Right lobe of liver (tissue), 6 donors: Measurements from ENCODE around the gene NAV2. TPM values are rescaled to one million over a fixed set of nuclear protein-coding genes. Genes with fewer than 3 reads are reported as not detected.

Experiments
- ATAC-seq, 4 donors: fragments of 200-7000 bp; cut with Tn5 transposase; one replicate each; pipeline ENCODE4 v1.9.1; 2020; ENCODE audit warnings: mild to moderate bottlenecking in 4 of 4, moderate library complexity in 4 of 4
- DNase-seq, 3 donors: peaks; one replicate each; pipeline ENCODE4 v3.0.0-alpha.2; 2020
- H3K27ac ChIP-seq, 3 donors: fragments of 200-600 bp; one replicate each; pipeline ENCODE4 v1.8.0; 2022
- H3K27me3 ChIP-seq, 2 donors: fragments of 200-600 bp; one replicate each; pipeline ENCODE4 v1.8.0; 2022
- H3K36me3 ChIP-seq, 4 donors: fragments of 200-600 bp; sonication (generic) in 1 of 4; one replicate each; pipeline versions ENCODE4 v1.5.1 to v1.8.0; 2017 to 2022; ENCODE audit warnings: control low read depth in 1 of 4
- H3K4me1 ChIP-seq, 4 donors: fragments of 200-600 bp; sonication (generic) in 1 of 4; one replicate each; pipeline versions ENCODE4 v1.5.1 to v1.8.0; 2017 to 2022; ENCODE audit warnings: control low read depth in 1 of 4
- H3K4me3 ChIP-seq, 3 donors: fragments of 200-600 bp; one replicate each; pipeline ENCODE4 v1.8.0; 2022
- H3K9me3 ChIP-seq, 4 donors: fragments of 200-600 bp; sonication (generic) in 1 of 4; one replicate each; pipeline versions ENCODE4 v1.5.1 to v1.8.0; 2017 to 2022; ENCODE audit warnings: control low read depth in 1 of 4
- CTCF ChIP-seq, 4 donors: fragments of 200-600 bp in 3 of 4; fragments of 450-650 bp in 1 of 4; IDR thresholded peaks; one replicate each; pipeline versions ENCODE4 v1.5.1 to v1.8.0; 2016 to 2022; ENCODE audit warnings: antibody characterized with exemption in 4 of 4, mild to moderate bottlenecking in 2 of 4
- POLR2A ChIP-seq: fragments of 450-650 bp; IDR thresholded peaks from one replicate; pipeline ENCODE4 v1.6.1; 2017; ENCODE audit warnings: antibody characterized with exemption, mild to moderate bottlenecking
- WGBS: methylation state at CpG from one replicate; pipeline ENCODE4 v1.1.6; 2018; ENCODE audit warnings: low coverage, low lambda C conversion rate; ENCODE audit not compliant: insufficient coverage; ENCODE audit errors: missing lambda C conversion rate; 5-methylcytosine and 5-hydroxymethylcytosine counted together
- intact Hi-C, 2 donors: fragments of 100-400 bp; cut with DNase I; formaldehyde crosslinking; loops; one replicate each; pipeline versions ENCODE4 v1.11.2 to v1.14.1; 2022
- total RNA-seq, 6 experiments: library from RNA; depleted of rRNA in 2 of 6; stranded (reverse); fragments of >200 nt in 2 of 6; fragmentation: NEBNext Ultra II Directional in 3 of 6; extraction: Animal tissue kit (Norgen Biotek cat#: 25700) in 3 of 6; gene quantifications; one replicate each; pipeline versions ENCODE4 v1.1.0 to v1.2.4, GENCODE V29; 2016 to 2023
- donor health status: DM: no; HTN: yes; CAD: no.
- donor health status: DM: no; HTN: no; CAD: no.
- donor health status: DM: no; HTN: no; CAD: no.
- donor health status: DM: no; HTN: yes; CAD: no.
- donor health status: DM: no; HTN: yes; CAD: no.

Gene NAV2
- total RNA-seq, 6 experiments from 2014 or later, result 15.5 to 69.2 (median 37.1) TPM

- no peaks in the 10 kb centered on the region for H3K36me3 ChIP-seq
- no peak overlapping the region for H3K4me3 ChIP-seq
- no peaks in the 10 kb centered on the region for H3K27me3 ChIP-seq
- WGBS, result 75% methylated on average over 5 of the region's 7 CpGs
- H3K9me3 ChIP-seq, result no peaks in the 10 kb centered on the region
- H3K4me1 ChIP-seq, result no peaks in the 10 kb centered on the region
- intact Hi-C loops, result no loop called here
- no peak for TF ChIP-seq CTCF (IDR thresholded peaks at IDR 0.05)
- no peak for DNase-seq
- ATAC-seq, result no peak
- H3K27ac ChIP-seq, result no peak overlapping the region
Observed at GRCh38 chr11:19763330-19763729, 50.7 kb downstream of the NAV2 start.

- Histone ChIP-seq H3K9me3 (no peaks in the 10 kb centered on the region), H3K4me1 (peaks cover 0 to 7% (median 0%) of the 10 kb centered on the region in 4 donors), H3K27ac (no peak overlapping the region), H3K36me3 (no peaks in the 10 kb centered on the region), H3K4me3 (no peak overlapping the region), H3K27me3 (no peaks in the 10 kb centered on the region)
- DNase-seq (no peak), ATAC-seq (peak in 1 of 4 donors; percentile 29)
- 93% methylated on average over 2 of the region's 3 CpGs for WGBS
- intact Hi-C loops, result no loop called here
- TF ChIP-seq CTCF (IDR thresholded peaks at IDR 0.05), result no peak
- TF ChIP-seq POLR2A, result no peak
Observed at GRCh38 chr11:19766206-19766605, 53.6 kb downstream of the NAV2 start.

- Histone ChIP-seq H3K27ac (no peak overlapping the region), H3K4me1 (peaks cover 0 to 7% (median 0%) of the 10 kb centered on the region in 4 donors), H3K4me3 (no peak overlapping the region), H3K27me3 (no peaks in the 10 kb centered on the region), H3K36me3 (no peaks in the 10 kb centered on the region), H3K9me3 (no peaks in the 10 kb centered on the region)
- intact Hi-C loops, result no loop called here
- peak in 3 of 4 donors; percentile 30 to 78 (median 32) for ATAC-seq
- DNase-seq, result no peak
- WGBS, result 33% methylated on average over 1 of the region's 1 CpG
- TF ChIP-seq CTCF (IDR thresholded peaks at IDR 0.05) (no peak), POLR2A (no peak)
Observed at GRCh38 chr11:19766810-19767209, 54.2 kb downstream of the NAV2 start.

- 43% methylated on average over 1 of the region's 5 CpGs for WGBS
- peaks cover 0 to 7% (median 0%) of the 10 kb centered on the region in 4 donors for H3K4me1 ChIP-seq
- intact Hi-C loops, result no loop called here
- no peaks in the 10 kb centered on the region for H3K9me3 ChIP-seq
- H3K27ac ChIP-seq, result no peak overlapping the region
- H3K27me3 ChIP-seq, result no peaks in the 10 kb centered on the region
- H3K4me3 ChIP-seq, result no peak overlapping the region
- DNase-seq (no peak), ATAC-seq (no peak)
- no peak for TF ChIP-seq CTCF (IDR thresholded peaks at IDR 0.05)
- TF ChIP-seq POLR2A, result no peak
- no peaks in the 10 kb centered on the region for H3K36me3 ChIP-seq
Observed at GRCh38 chr11:19767627-19768151, 55.1 kb downstream of the NAV2 start.

GRCh38 chr11:19768197-19768596 lies 55.6 kb downstream of the NAV2 start:
- 58% methylated on average over 5 of the region's 6 CpGs for WGBS
- Histone ChIP-seq H3K9me3 (no peaks in the 10 kb centered on the region), H3K27me3 (no peaks in the 10 kb centered on the region), H3K27ac (no peak overlapping the region), H3K36me3 (no peaks in the 10 kb centered on the region), H3K4me1 (peaks cover 0 to 7% (median 0%) of the 10 kb centered on the region in 4 donors), H3K4me3 (no peak overlapping the region)
- ATAC-seq, result no peak
- intact Hi-C loops, result no loop called here
- no peak for DNase-seq
- TF ChIP-seq POLR2A, result no peak
- TF ChIP-seq CTCF (IDR thresholded peaks at IDR 0.05), result no peak
